HepG2 (cell line): ENCODE results near the gene RRBP1. TPM values are rescaled to one million over a fixed set of nuclear protein-coding genes. Genes with fewer than 3 reads are reported as not detected.

Experiments used
- ATAC-seq: fragments of 200-7000 bp; cut with Tn5 transposase; 3 replicates; pipeline ENCODE4 v1.9.1; 2020; ENCODE audit warnings: mild to moderate bottlenecking, moderate library complexity
- BruUV-seq: library from RNA; stranded (reverse); fragments of 400-500 nt; replicated peaks from 2 replicates; lab custom pipeline; 2021; lab: Mats Ljungman, UMichigan
- CTCF ChIA-PET: fragments of 300-600 bp; formaldehyde crosslinking; extraction: SDS; loops from one replicate; lab custom pipeline; 2021; ENCODE audit warnings: low total read pairs, inconsistent platforms, low intra/inter-chr PET ratio; lab: Yijun Ruan, JAX
- POLR2A ChIA-PET: fragments of 350-600 bp; sonication (Branson Sonifier 250); formaldehyde crosslinking; loops from one replicate; lab custom pipeline; 2020; ENCODE audit warnings: antibody characterized with exemption, inconsistent platforms; lab: Yijun Ruan, JAX
- DNase-seq: peaks from one replicate; pipeline ENCODE4 v3.0.0-alpha.2; 2015; ENCODE audit warnings: low spot score
- FAIRE-seq: peaks from 3 replicates; lab custom pipeline; 2011; peaks lifted over from hg19 to GRCh38; lab: Jason Lieb, UNC
- H2AFZ ChIP-seq: one replicate; pipeline ENCODE4 v1.6.1; 2011; ENCODE audit warnings: low read length, inconsistent platforms
- H3K27ac ChIP-seq: fragments of 300-600 bp; 3 replicates; pipeline ENCODE4 v1.8.0; 2011; ENCODE audit warnings: mixed run types, mild to moderate bottlenecking, mixed read lengths, low read length, inconsistent platforms; ENCODE audit not compliant: insufficient read depth; ENCODE audit errors: extremely low read length
- H3K27me3 ChIP-seq, 2 experiments: fragments of 200-600 bp in 1 of 2; 2 replicates in 1 of 2; 3 replicates in 1 of 2; pipeline versions ENCODE4 v1.6.0 to v1.8.0; 2011; ENCODE audit warnings: low read length in 2 of 2, mild to moderate bottlenecking in 2 of 2, moderate library complexity in 2 of 2, inconsistent platforms in 1 of 2; ENCODE audit not compliant: insufficient read depth in 2 of 2, control insufficient read depth in 1 of 2
- H3K36me3 ChIP-seq, 2 experiments: fragments of 200-600 bp in 1 of 2; replicated peaks in 1 of 2; 2 replicates in 1 of 2; 3 replicates in 1 of 2; pipeline versions ENCODE4 v1.5.1 to v1.8.0; 2011; ENCODE audit warnings: low read length in 2 of 2, inconsistent platforms in 1 of 2; ENCODE audit not compliant: insufficient read depth in 2 of 2, control insufficient read depth in 1 of 2
- H3K4me1 ChIP-seq: 2 replicates; pipeline ENCODE4 v1.5.1; 2012; ENCODE audit warnings: low read length, inconsistent platforms; ENCODE audit not compliant: insufficient read depth
- H3K4me2 ChIP-seq: 2 replicates; pipeline ENCODE4 v1.6.0; 2011; ENCODE audit warnings: low read depth, low read length, inconsistent platforms
- H3K4me3 ChIP-seq, 3 experiments: fragments of 200-600 bp in 1 of 3; sonication (generic), shearing (Covaris generic) in 1 of 3; replicated peaks in 1 of 3; 2 replicates each; pipeline ENCODE4 v1.5.1; 2011 to 2016; ENCODE audit warnings: low read length in 3 of 3, inconsistent platforms in 2 of 3, low read depth in 2 of 3, mild to moderate bottlenecking in 2 of 3, control low read depth in 1 of 3, mixed read lengths in 1 of 3; ENCODE audit not compliant: insufficient read depth in 1 of 3
- H3K79me2 ChIP-seq: one replicate; pipeline ENCODE4 v1.6.1; 2011; ENCODE audit warnings: low read length, inconsistent platforms; ENCODE audit not compliant: insufficient read depth
- H3K9ac ChIP-seq: 2 replicates; pipeline ENCODE4 v1.6.0; 2011; ENCODE audit warnings: mild to moderate bottlenecking, low read depth, low read length, inconsistent platforms; ENCODE audit not compliant: insufficient read depth
- H3K9me3 ChIP-seq: 2 replicates; pipeline ENCODE4 v1.5.1; 2012; ENCODE audit warnings: mild to moderate bottlenecking, low read length
- H4K20me1 ChIP-seq: 2 replicates; pipeline ENCODE4 v1.6.0; 2011; ENCODE audit warnings: inconsistent platforms, mild to moderate bottlenecking, low read length, moderate library complexity; ENCODE audit not compliant: insufficient read depth
- FOSL2 ChIP-seq: sonication (generic); formaldehyde crosslinking; IDR thresholded peaks from 2 replicates; pipeline ENCODE4 v1.4.0; 2020; ENCODE audit warnings: missing genetic modification reagents
- FOXO4 ChIP-seq: sonication (generic); formaldehyde crosslinking; conservative IDR thresholded peaks from 2 replicates; pipeline ENCODE4 v1.8.1; 2023; ENCODE audit warnings: missing genetic modification reagents
- MIXL1 ChIP-seq: IDR thresholded peaks from 2 replicates; pipeline ENCODE4 v1.6.1; 2016
- NCOA1 ChIP-seq: sonication (generic); formaldehyde crosslinking; IDR thresholded peaks from 2 replicates; pipeline ENCODE4 v1.9.0; 2021; ENCODE audit warnings: missing genetic modification reagents
- NFKB2 ChIP-seq: sonication (generic); formaldehyde crosslinking; IDR thresholded peaks from 2 replicates; pipeline ENCODE4 v1.4.0; 2020; ENCODE audit warnings: missing genetic modification reagents, borderline replicate concordance
- PTBP1 ChIP-seq: fragments of 200-400 bp; formaldehyde crosslinking; IDR thresholded peaks from 2 replicates; pipeline ENCODE4 v1.6.1; 2018; ENCODE audit warnings: low read length, low read depth; ENCODE audit not compliant: poor library complexity, severe bottlenecking
- SIX1 ChIP-seq: sonication (generic); formaldehyde crosslinking; IDR thresholded peaks from 2 replicates; pipeline ENCODE4 v1.4.0; 2020; ENCODE audit warnings: missing genetic modification reagents, borderline replicate concordance
- SMYD3 ChIP-seq: sonication (generic); formaldehyde crosslinking; IDR thresholded peaks from 2 replicates; pipeline ENCODE4 v1.8.1; 2023; ENCODE audit warnings: mild to moderate bottlenecking, missing genetic modification reagents
- ZMYM4 ChIP-seq: sonication (generic); formaldehyde crosslinking; IDR thresholded peaks from 2 replicates; pipeline ENCODE4 v1.8.1; 2023; ENCODE audit warnings: mild to moderate bottlenecking, missing genetic modification reagents
- ZNF773 ChIP-seq: sonication (generic); formaldehyde crosslinking; IDR thresholded peaks from 2 replicates; pipeline ENCODE4 v1.4.0; 2020; ENCODE audit warnings: missing genetic modification reagents, borderline replicate concordance
- ZNF879 ChIP-seq: sonication (generic); formaldehyde crosslinking; IDR thresholded peaks from 2 replicates; pipeline ENCODE4 v1.8.1; 2023; ENCODE audit warnings: missing genetic modification reagents
- WGBS: methylation state at CpG from one replicate; pipeline ENCODE4 v1.1.6; 2017; ENCODE audit warnings: low lambda C conversion rate; 5-methylcytosine and 5-hydroxymethylcytosine counted together
- in situ Hi-C: cut with HindIII; loops from 2 replicates; pipeline ENCODE4 v1.10.0; 2017; ENCODE audit warnings: low pct_unique_long_range_greater_than_20kb; ENCODE audit not compliant: extremely low pct_ligation_motif_present
- intact Hi-C: fragments of 100-400 bp; cut with micrococcal nuclease; formaldehyde crosslinking; loops from one replicate; pipeline ENCODE4 v1.10.0; 2022; ENCODE audit not compliant: unreplicated experiment
- polyA plus RNA-seq, 8 experiments: library from polyadenylated mRNA; depleted of rRNA in 3 of 8; stranded (reverse) in 7 of 8; unstranded in 1 of 8; fragments of >200 nt; fragmentation: Illumina TruSeq in 4 of 8; extraction: Trizol in 4 of 8; gene quantifications; 2 replicates each; pipeline versions ENCODE4 v1.2.1 to v1.2.3, GENCODE V29; 2011 to 2016; ENCODE audit warnings: low read depth in 4 of 8, missing spikeins in 1 of 8, mixed read lengths in 1 of 8; ENCODE audit not compliant: insufficient read depth in 1 of 8
- total RNA-seq, 5 experiments: library from RNA; depleted of rRNA; stranded (reverse); fragments of >200 nt; fragmentation: Illumina TruSeq; extraction: Trizol; gene quantifications; 2 replicates each; pipeline ENCODE4 v1.2.3, GENCODE V29; 2016; ENCODE audit warnings: low read depth in 1 of 5
- TF ChIP-seq, protein P1 (sequence below): fragments of 450-650 bp; IDR thresholded peaks from 2 replicates; pipeline ENCODE4 v1.6.1; 2017
- TF ChIP-seq, protein P2 (sequence below): sonication (generic); formaldehyde crosslinking; IDR thresholded peaks from 2 replicates; pipeline ENCODE4 v1.4.0; 2020; ENCODE audit warnings: mild to moderate bottlenecking, missing genetic modification reagents
- TF ChIP-seq, protein P3 (sequence below): sonication (generic); formaldehyde crosslinking; IDR thresholded peaks from 2 replicates; pipeline ENCODE4 v1.5.0; 2020; ENCODE audit warnings: missing genetic modification reagents
- TF ChIP-seq, protein P4 (sequence below): sonication (generic); formaldehyde crosslinking; IDR thresholded peaks from 2 replicates; pipeline ENCODE4 v1.4.0; 2020; ENCODE audit warnings: missing genetic modification reagents, borderline replicate concordance

Gene RRBP1
- total and polyA plus RNA-seq, 2 of the 13 experiments (the other 11 are each of a cell fraction or from before 2014, with no cell fraction given): 150 to 222 TPM

DNA sequence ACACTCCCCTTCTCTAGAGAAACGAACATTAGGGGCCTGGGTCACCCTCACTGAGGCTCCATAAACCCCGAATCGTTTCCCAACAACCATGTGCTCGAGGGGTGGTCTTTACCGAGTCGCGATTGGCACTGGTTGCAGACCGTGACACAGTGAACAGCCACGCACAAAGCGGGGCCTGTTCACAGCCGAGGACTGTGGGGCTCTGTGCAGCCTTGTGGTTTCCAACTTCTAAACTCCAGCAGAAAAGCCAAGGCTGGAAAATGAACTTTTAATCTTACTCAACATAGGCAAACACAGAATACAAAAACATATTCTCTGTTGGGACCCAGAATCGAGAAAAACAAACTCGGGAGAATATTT, 19.0 kb downstream of the RRBP1 start (continued):
- TF ChIP-seq ZNF879 (CRISPR knock-in tag) (no peak), SIX1 (CRISPR knock-in tag) (no peak), ZMYM4 (CRISPR knock-in tag) (0 out of 2 replicates have a peak, but pooled peaks have one; percentile 29), ZNF773 (CRISPR knock-in tag) (no peak), MIXL1 (CRISPR knock-in tag) (no peak), NCOA1 (CRISPR knock-in tag) (no peak), SMYD3 (CRISPR knock-in tag) (no peak), NFKB2 (CRISPR knock-in tag) (no peak)
- TF ChIP-seq, protein P1, sequence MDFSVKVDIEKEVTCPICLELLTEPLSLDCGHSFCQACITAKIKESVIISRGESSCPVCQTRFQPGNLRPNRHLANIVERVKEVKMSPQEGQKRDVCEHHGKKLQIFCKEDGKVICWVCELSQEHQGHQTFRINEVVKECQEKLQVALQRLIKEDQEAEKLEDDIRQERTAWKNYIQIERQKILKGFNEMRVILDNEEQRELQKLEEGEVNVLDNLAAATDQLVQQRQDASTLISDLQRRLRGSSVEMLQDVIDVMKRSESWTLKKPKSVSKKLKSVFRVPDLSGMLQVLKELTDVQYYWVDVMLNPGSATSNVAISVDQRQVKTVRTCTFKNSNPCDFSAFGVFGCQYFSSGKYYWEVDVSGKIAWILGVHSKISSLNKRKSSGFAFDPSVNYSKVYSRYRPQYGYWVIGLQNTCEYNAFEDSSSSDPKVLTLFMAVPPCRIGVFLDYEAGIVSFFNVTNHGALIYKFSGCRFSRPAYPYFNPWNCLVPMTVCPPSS: no peak
- TF ChIP-seq, protein P2, sequence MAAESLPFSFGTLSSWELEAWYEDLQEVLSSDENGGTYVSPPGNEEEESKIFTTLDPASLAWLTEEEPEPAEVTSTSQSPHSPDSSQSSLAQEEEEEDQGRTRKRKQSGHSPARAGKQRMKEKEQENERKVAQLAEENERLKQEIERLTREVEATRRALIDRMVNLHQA: no peak

DNA sequence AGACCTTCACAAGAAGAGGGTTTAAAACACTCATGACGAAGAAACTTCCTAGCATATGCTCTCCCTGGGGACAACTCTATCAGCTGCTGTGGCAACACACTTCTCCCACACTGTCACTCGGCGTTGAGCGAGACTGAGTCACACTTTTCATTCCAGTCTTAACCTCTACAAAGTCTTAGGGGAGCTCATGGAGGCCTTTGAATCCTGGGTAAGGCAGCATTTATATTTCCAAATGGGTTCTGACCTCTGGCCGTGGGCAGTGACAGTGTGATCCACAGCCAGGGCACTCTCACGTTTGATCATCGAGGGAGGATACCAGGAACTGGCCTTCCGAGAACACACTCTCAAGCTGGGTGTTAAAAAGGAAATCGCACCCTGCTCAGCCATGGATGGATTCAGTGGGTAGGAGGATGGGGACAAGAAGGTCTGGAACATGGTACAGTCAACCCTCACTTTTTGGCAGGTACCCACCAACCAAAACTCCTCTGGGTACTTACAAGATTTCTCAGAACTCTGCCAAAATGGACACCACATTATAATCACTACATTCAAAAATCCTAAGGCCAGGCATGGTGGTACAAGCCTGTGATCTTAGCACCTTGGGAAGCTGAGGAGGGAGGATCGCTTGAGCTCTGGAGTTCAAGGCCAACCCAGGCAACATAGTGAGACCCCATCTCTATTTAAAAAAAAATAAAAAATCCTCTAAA, 19.6 kb downstream of the RRBP1 start:
- WGBS: 70% methylated on average over 10 of the region's 10 CpGs
- Histone ChIP-seq H3K9ac (no peak overlapping the region), H3K27me3 (no peaks in the 10 kb centered on the region), H3K9me3 (no peaks in the 10 kb centered on the region), H3K27ac (peak overlapping the region; percentile 21), H3K36me3 (peaks cover 35 to 65% of the 10 kb centered on the region in 2 experiments), H3K4me1 (peaks cover 58% of the 10 kb centered on the region), H3K4me3 (no peak overlapping the region), H3K4me2 (peak overlapping the region; percentile 2; the same call in 1 of the 2 replicates), H2AFZ (no peak overlapping the region), H4K20me1 (peaks cover 93% of the 10 kb centered on the region), H3K79me2 (peaks cover 90% of the 10 kb centered on the region)
- POLR2A ChIA-PET: interaction anchor here (0.9 to 1.8 kb wide), 3 partner anchors 13 to 196 kb away, joined by 3 to 5 read pairs (median 4); no protein-coding TSS in a partner anchor
- FAIRE-seq: no peak
- DNase-seq: no peak
- intact Hi-C loops: no loop called here
- ATAC-seq: peak; percentile 15
- in situ Hi-C loops: no loop called here
- BruUV-seq: no TSS peak
- CTCF ChIA-PET: no interaction called here
- peak; percentile 73 for TF ChIP-seq FOSL2
- TF ChIP-seq, protein P3, sequence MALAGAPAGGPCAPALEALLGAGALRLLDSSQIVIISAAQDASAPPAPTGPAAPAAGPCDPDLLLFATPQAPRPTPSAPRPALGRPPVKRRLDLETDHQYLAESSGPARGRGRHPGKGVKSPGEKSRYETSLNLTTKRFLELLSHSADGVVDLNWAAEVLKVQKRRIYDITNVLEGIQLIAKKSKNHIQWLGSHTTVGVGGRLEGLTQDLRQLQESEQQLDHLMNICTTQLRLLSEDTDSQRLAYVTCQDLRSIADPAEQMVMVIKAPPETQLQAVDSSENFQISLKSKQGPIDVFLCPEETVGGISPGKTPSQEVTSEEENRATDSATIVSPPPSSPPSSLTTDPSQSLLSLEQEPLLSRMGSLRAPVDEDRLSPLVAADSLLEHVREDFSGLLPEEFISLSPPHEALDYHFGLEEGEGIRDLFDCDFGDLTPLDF (CRISPR knock-in tag): no peak
- no peak for TF ChIP-seq PTBP1
- TF ChIP-seq FOXO4 (CRISPR knock-in tag): 0 out of 2 replicates have a peak, but pooled peaks have one; percentile 46
- TF ChIP-seq, protein P4, sequence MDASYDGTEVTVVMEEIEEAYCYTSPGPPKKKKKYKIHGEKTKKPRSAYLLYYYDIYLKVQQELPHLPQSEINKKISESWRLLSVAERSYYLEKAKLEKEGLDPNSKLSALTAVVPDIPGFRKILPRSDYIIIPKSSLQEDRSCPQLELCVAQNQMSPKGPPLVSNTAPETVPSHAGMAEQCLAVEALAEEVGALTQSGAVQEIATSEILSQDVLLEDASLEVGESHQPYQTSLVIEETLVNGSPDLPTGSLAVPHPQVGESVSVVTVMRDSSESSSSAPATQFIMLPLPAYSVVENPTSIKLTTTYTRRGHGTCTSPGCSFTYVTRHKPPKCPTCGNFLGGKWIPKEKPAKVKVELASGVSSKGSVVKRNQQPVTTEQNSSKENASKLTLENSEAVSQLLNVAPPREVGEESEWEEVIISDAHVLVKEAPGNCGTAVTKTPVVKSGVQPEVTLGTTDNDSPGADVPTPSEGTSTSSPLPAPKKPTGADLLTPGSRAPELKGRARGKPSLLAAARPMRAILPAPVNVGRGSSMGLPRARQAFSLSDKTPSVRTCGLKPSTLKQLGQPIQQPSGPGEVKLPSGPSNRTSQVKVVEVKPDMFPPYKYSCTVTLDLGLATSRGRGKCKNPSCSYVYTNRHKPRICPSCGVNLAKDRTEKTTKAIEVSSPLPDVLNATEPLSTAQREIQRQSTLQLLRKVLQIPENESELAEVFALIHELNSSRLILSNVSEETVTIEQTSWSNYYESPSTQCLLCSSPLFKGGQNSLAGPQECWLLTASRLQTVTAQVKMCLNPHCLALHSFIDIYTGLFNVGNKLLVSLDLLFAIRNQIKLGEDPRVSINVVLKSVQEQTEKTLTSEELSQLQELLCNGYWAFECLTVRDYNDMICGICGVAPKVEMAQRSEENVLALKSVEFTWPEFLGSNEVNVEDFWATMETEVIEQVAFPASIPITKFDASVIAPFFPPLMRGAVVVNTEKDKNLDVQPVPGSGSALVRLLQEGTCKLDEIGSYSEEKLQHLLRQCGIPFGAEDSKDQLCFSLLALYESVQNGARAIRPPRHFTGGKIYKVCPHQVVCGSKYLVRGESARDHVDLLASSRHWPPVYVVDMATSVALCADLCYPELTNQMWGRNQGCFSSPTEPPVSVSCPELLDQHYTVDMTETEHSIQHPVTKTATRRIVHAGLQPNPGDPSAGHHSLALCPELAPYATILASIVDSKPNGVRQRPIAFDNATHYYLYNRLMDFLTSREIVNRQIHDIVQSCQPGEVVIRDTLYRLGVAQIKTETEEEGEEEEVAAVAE (CRISPR knock-in tag): no peak
